ENCODE results near the gene MRFAP1L1.

MRFAP1L1 gene

DNA sequence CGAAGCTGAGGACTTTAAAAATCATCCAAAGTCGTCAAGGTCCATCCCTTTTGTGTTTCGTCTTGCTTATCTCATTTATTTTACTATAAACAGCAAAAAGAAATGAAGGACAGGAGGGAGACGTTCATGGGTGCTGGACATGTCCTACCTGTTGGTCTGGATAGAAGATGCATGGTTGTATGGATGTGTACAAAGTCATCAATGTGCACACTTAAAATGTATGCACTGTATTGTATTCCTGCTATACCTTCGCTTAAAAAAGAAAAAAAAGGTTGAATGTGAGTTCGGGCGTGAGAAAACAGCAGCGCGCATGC lies 6.0 kb upstream of the MRFAP1L1 start:
- no peak for DNase-seq

DNA sequence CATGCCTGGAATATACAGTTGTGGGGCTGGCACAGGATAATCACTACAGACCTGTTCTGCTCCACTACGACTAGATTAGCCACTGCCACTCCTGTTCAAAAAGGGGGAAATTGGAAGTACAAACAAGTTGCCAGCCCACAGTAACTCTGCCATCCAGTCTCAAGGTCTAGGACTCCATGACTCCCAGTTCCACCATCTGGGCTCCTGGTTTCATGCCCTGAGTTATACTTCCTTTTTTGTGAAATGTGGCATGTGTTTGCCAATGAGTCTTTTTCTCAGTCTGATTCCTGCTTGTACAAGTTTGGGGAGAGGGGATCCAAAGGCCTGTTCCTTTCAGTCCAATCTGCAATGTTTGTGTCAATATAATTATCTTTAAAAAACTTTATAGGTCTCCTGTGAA lies 5.3 kb upstream of the MRFAP1L1 start:
- no peak for DNase-seq

DNA sequence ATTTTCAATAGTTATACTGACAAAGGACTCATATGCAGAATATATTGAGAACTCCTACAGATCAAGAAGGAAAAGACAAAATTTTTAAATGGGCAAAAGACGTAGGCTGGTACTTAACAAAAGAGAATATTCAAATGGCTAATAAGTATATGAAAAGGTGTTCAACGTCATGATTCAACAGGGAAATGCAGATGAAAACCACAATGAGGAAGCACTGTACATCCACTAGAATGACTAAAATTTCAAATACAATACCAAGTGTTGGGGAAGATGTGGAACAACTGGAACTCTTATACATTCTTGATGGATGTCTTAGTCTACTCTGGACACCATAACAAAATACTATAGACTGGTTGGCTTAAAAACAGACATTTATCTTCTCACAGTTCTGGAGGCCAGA lies 1.3 kb upstream of the MRFAP1L1 start:
- no peak for DNase-seq

DNA sequence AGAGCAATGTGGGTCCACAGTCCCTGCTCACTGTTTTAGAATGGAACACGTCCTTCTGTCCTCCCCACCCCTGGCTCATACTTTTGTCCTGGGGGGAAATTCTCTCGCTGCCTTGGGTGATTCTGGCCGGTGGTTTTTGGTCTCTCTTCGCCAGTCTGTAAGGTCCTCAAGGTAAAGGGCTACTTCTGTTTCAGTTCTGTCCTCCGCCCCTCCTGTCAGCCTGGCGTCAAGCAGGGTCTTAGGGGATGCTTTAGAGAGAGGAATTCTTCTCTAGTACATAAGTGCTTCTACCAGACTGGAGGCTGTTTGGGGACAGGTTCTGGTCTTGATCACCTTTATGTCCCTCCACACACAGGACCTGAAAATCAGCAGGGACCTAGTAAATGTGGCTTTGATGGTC lies 617 bp upstream of the MRFAP1L1 start:
- DNase-seq, result no peak

DNA sequence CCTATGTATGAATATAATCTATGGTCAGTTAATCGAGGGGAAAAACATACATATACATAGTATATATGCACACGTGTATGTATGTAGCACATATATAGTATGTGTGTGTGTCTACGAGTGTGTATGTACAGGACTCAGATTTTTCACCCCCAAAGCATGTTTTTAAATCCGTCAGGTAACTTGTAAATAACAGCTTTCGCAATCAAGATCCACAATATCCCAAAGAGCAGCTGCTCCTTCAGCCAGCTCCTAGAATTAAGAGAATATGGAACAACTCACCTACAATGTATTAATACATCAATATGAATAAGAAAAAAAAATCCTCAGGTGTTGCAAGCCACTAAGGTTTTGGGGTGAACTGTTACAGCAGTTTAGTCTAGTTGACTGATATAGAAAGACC lies 3.5 kb downstream of the MRFAP1L1 start:
- DNase-seq, result no peak

DNA sequence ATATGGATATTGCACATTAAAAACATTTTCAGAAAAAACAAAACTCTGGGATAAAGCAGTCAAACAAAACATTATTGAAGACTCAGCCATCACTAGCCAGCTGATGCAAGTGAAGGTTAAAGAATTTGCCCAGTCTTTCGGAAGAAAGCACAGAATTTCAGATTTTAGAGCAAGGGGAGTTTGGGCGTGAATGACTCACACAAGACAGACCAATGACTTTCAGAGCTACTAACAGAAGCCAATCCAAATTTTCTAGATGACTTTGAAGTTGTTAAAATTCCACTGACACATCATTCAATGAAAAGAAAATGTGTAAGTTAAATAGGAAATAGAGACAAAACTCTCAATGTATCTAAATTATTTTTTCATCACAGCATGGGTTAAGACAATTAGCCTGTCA lies 4.0 kb downstream of the MRFAP1L1 start:
- no peak for DNase-seq

DNA sequence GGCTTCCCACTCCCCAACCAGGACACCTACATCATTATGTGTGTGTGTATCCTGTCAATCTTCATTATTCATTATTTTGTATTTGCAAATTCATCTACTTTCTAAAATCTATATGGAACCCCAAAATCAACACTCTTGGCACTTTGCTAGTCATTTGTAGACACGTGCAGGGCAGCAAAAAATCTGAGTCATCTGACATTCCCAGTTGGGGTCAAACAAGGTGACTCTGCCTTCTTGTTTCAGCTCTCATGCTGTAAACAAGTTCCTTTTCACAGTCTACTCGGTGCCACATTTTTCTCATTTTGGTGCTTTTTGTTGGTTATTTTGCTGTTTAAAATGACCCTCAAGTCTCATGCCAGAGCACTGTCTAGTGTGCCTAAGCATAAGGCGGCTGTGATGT lies 5.9 kb downstream of the MRFAP1L1 start:
- no peak for DNase-seq

DNA sequence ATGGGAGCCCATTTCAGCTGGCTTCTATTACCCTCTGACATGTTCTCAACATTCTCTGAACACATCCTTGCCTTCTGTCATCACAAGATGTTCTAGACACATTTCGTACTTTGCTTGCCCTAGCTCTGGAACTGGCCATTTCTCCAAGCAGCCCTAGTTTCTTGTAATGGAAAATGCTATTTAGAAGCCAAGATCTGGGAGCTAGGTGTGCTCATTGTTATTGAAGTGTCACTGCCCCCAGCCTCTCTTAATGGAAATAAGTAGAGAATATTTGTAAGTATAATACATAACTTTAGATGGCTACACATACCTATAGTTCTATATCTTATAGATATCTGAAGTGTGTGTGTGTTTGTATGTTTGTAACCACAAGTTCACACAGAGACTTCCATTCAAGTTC lies 6.9 kb downstream of the MRFAP1L1 start:
- DNase-seq, result no peak

DNA sequence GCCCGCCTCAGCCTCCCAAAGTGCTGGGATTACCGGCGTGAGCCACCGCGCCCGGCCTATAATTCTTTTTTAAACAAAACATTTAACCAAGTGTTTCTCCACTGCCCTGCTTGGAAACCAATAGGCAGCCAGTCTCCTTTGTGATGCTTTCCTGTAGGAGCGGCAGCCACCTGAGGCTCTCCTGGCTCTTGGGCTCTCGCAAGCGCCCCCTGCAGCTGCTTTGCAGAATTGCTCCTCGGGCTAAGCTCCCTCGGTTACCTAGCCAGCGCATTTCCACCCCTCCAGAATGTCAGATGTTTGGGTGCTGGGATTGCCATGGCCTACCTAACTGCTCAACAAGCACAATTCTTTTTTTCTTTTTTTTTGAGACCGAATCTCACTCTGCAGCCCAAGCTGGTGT lies 8.3 kb downstream of the MRFAP1L1 start:
- peak in 1 of 4 experiments; percentile 8 for DNase-seq

DNA sequence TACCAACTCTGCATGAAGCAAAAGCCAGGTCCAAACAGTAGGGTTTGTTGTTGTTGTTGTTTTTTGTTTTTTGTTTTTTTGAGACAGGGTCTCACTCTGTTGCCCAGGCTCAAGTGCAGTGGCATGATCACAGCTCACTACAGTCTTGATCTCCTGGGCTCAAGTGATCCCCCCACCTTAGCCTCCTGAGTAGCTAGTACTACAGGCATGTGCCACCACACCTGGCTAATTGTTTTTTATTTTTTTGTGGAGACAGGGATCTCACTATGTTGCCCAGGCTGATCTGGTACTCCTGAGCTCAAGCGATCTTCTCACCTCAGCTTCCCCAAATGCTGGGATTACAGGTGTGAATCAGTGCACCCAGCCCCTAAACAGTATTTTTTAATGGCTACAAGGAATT lies 9.8 kb downstream of the MRFAP1L1 start:
- DNase-seq, result no peak

DNA sequence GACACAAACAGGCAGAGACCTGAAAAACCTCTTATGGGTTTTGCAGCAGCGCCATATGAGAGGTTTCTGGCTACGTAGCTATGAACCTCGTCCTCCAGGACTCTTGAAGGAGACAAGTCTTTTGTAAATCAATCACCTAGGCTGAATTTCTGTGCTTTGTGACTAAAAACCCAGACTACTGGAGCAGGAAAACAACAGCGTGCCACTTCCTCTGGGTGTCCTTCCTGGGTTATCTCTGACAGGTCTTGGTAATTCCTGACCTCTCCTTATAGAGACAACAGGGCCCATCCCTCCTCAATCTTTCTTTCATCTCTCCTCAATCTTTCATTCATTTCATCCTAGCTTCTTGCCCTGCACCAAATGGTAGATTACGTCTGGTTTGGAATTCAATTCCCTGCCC lies 10.3 kb downstream of the MRFAP1L1 start:
- no peak for DNase-seq

DNA sequence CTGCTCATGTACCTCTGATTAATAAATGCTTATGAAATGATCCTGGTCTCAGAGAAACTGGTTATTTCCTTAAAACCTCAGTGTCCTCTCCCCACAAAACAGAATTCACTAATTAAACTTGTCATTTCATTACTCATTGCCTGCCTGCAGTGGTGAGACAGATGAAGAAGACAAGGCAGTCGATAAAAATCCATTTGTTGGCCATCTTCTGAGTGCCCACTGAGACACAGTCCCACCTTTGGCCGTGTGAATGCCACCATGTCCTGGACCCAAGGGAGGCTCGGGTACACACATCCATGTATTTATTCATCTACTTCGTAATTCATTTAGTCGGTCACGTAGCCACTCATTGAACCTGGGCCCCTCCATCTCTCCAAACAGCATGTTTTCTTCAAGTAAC lies 12.5 kb downstream of the MRFAP1L1 start:
- no peak for DNase-seq

DNA sequence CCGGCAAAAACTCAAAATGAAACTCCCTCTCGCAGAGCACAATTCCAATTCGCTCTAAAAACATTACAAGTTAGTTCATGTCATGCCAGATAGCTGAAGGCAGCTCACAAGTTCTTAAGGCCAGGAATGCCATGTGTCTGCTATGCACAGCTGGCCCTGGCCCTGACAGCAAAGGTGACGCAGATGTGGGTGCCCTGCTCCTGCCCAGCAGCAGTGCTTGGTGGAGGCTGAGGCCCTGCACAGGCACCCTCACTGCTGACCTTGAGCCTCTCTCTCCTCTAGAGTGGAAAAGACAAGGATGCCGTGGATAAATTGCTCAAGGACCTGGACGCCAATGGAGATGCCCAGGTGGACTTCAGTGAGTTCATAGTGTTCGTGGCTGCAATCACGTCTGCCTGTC lies 13.1 kb downstream of the MRFAP1L1 start:
- DNase-seq, result no peak

DNA sequence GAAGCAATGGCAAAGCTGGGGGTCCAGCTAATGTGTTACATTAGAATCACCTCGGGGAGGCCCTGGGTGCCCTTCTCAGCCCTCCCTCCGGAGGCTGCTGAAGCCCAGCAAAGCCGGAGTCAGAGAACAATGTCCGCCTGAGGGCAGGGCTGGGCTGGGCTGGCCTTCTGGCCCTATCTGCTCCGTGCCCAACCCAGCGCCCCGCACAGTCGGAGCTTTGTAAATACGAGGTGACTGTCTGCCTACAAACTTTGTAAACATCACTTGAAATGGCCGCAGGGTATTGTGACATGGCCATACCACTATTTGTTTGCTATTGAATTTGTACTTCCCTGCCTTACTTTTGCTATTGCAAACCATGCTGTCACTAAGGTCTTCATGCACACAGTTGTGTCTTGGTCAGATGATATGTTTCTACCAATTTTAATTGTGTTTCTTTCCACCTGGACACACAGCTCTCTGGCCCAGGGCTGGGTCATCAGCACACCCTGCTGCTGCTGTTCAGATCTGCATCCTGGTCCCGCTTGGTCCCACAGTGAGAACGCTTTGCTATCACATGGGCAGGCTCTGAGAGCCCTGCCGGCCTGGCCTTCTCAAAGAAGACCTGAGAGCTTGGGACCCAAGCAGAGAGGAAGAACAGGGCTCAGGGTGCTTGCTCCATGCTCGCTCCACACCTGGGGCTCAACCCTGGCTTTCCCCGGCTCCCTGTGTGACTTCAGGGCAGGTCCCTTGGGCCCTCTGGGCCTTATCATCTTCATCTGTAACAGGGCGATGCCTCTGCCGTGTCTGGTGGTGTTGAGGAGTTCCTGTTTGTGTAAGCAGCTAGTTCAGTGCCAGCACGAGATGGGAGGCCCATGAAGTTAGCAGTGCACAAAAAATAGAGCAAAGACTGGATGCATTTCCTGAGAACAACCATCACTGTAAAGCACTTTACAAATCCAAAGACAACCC lies 13.7 kb downstream of the MRFAP1L1 start:
- peak in 2 of 4 experiments; percentile 34 to 37 for DNase-seq

DNA sequence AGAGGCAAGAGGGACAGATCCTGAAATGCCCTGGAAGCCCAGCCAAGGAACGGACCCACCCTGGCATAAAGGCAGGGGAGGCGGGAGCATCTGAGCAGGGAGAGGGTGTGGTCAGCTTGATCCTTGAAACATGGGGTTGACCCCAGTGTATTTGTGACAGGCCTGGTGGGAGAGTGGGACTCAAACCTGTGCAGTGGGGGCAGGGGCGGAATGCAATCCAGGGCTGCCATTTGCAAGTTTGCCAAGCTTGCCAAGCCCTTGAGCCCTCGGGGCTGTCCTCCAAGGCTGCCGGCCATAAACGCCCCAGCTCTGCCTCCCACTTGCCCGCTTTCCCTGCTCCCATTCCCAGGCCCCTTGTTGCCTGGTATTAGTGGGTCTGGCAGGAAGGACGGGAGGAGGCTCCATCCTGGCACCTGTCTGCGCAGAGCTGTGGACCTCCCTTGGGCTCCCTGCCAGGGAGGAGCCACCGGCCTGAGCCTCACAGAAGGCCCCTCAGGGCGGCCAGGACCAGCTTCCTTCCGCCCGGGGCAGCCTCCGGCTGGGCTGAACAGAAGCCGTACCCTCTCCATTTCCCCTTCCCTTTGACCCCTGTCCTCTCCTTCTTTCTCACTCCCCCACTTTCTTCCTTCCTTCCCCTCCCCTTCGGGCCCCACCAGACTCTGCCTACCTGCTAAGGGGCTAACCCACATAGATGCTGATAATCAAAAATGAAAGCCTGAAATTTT lies 15.3 kb downstream of the MRFAP1L1 start:
- DNase-seq, result no peak

DNA sequence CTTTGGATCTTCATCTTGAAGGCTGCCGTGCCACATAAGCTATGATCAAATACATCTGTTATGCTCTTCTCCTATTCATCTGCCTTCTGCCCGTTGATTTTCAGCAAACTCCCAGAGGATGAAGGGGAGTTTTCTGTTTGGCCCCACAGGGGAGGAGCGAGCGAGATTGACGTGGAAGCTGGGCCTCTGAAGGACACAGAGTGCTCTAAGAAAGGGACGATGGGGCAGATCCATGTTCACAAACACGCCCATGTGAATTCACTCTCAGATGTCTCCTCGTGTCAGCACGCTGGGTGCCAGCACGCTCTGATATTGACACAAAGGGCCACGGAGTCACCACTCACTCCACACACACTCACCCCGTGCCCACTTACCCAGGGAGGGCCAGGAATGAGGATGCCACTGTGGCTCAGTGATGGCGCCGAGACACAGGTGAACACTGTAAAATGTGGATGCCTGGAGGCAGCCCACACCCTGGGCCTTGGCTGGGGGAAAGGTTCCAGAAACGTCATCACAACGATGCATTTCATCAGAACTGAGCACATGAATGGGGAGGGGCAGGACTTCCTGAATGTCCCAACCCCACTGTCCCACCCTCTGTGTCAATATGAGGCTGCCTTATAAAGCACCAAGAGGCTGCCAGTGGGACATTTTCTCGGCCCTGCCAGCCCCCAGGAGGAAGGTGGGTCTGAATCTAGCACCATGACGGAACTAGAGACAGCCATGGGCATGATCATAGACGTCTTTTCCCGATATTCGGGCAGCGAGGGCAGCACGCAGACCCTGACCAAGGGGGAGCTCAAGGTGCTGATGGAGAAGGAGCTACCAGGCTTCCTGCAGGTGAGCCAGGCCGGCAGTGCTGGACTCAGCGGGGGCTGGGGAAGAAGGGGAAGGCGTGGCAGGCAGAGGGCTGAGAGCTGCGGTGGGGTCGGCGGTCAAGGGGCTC lies 16.2 kb downstream of the MRFAP1L1 start, which contains the start of gene S100P:
TSS of gene S100P (plus strand) at position 648 of the 946 bp plus-strand sequence. CDS start at position 703, 55 bp downstream.
- no peak for DNase-seq

DNA sequence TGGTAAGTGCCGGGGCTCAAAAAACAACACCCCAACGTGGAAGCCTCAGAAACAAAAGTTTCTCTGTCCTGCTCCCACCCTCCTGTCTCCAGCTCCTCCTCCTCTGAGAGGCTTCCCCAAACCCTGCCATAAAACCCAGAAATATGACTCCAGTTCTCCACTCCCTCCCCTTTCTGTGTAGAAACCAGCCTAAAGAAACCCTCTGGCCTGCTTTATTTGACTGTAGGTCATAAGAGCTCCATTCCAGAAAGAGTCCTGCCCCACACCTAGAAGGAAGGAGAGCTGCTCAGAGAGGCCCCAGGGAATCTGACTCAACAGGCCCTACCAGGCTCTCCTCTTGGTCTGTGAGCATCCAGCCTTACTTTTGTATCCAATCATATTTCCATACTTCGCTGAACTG lies 16.9 kb downstream of the MRFAP1L1 start:
- no peak for DNase-seq

DNA sequence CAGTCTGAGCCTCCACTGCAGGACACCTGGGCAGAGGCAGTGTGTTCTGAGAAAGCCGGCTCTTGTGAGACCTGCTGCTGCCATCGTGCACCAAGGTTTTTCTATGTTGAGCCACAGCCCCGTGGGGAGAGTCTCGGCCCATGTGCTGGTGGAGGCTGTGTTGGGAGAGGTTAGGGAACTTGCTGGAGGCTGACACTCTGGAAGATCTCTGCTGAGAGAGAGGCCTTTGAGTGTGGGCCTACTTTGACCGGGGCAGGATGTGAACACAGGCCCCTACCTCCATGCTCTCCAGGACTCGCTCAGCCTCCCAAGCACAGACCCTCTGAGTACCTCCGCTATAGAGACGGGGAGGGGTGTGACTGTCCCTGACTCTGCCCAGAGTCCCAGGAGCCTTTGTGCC lies 17.3 kb downstream of the MRFAP1L1 start:
- no peak for DNase-seq

DNA sequence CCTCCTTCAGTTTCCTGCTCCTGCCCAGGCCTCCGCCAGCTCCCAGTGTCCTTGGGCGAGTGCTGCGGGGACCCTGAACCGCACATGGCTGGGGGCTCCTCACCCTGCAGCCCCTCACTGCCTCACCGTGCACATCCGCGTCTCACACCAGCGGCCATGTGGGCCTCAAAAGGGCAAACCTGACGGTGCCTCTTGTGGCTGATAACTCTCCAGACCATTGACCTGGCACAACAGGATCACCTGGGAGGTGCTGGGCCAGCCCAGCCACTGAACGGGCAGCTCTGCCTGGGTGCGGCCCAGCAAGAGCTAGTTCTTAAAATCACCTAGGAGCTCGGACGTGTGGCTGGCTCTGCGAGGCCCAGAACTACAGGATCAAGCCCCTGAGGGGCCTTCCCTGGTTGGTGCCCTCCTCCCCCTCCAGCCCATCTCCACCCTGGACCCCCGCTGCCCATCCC lies 20.1 kb downstream of the MRFAP1L1 start:
- no peak for DNase-seq

DNA sequence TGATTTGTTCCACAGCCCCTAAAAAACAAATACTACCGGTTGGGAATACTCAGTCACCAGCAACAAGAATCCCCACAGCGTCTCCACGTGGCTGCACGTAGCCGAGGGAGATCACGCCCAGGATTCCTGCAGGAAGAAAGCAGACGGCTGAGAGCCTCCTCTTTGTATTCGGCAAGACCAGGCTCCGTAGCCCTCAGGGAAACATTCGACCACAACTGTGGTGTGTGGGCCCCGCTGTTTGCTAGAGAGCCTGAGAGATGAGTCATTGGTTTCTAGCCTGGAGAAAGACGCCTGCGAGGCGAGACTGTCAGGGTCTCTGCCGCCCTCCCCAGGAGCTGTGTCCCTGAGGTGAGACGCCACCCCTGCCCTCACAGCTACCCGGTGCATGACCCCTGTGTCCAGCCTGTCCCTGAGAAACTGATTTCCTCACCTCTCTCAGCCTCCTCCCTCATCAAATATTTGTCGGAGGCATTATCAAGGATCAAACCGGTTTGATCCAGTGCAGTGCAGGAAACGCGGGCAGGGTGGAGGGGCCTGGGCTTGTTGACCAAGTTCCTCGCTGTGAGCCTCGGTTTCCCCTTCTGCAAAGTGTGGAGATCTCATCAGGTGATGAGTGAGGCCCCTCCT lies 20.7 kb downstream of the MRFAP1L1 start:
- DNase-seq, result peak in 3 of 4 experiments; percentile 30 to 50 (median 43)

DNA sequence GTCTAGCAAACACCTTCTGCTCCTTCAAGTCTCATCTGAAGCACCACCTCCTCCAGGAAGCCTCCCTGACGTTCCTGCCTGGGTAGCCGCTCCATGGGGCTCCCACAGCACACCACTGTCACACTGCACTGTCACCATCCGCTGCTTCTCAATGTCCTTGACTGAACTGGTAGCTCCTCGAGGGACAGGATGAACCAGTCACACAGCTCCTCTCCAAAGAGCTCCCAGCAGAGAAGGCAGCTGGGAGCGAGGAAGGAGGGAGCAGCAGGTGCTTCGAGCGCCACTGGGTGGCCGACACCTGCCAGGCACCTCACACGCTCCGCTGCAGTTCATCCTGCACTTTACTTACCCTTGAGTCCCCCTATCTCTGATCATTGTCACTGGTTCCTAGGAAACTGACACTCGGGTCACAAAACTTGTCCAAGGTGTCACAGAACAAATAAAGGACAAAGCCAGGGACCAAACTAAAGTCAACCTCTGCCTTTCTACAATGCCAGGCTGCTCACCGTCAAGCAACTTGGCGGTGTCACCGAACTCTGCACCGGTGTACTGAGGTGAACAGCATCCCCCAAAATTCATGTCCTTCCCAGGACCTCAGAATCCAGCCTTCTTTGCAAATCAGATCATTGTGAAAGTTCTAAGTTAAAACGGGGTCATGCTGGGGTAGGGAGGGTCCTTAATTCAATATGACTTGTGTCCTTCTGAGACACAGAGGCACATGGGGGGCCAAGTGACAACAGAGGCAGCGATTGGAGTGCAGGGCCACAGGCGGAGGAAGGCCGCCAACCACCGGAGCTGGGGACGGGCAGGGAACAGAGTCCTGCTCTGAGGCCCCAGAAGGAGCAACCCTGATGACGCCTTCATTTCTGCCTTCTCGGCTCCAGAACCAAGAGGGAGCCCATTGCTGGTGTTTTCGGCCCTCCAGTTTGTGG lies 21.5 kb downstream of the MRFAP1L1 start:
- DNase-seq, result no peak
